ENCODE results near the gene NCOA7. TPM values are rescaled to one million over a fixed set of nuclear protein-coding genes. Genes with fewer than 3 reads are reported as not detected.

Gene NCOA7
- total and polyA plus RNA-seq, 9 donors = 10.9 to 54.1 (median 30.7) TPM

DNA sequence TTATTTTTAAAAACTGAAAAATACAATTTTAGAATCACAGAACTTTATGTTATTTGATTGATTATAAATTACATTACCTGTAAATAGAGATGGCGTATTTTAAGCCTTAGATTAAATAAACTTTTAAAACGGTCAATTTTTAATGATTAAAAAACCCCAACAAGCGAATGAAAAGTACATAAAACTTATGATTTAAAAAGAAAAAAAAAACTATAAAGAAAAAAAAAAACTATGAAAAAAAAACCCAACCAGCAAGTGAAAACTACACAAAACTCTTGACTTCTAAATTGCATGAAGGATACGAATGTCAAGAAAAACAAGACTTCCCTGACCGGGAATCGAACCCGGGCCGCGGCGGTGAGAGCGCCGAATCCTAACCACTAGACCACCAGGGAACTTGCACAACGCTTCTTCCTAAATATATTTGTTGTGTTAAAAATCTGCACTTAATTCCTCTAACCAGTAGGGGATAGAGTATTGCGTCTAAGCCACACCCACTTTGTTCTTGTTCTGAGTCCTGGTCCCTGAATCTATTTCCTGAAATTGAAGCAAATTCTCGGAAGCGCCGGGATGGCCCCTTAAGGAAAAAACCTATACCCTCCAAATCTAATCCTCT, 10.7 kb upstream of the NCOA7 start:
- peak; percentile 77 to 94 (median 92) for DNase-seq
- Histone ChIP-seq H3K9me3 (no peaks in the 10 kb centered on the region), H3K4me3 (peak overlapping the region; percentile 74), H3K27me3 (no peaks in the 10 kb centered on the region), H3K36me3 (no peaks in the 10 kb centered on the region), H3K27ac (peak overlapping the region; percentile 62 to 87), H3K4me1 (ENCODE audit: insufficient read depth) (no peaks in the 10 kb centered on the region)
- WGBS, 3 donors = 12 to 14% (median 13%) methylated on average over 17 of the region's 17 CpGs
- intact Hi-C loops (cut with DNase I) = no loop called here
- TF ChIP-seq EP300 (IDR thresholded peaks at IDR 0.05) (peak; percentile 70), POLR2A (IDR thresholded peaks at IDR 0.05) (peak; percentile 34)
- TF ChIP-seq, protein P1, sequence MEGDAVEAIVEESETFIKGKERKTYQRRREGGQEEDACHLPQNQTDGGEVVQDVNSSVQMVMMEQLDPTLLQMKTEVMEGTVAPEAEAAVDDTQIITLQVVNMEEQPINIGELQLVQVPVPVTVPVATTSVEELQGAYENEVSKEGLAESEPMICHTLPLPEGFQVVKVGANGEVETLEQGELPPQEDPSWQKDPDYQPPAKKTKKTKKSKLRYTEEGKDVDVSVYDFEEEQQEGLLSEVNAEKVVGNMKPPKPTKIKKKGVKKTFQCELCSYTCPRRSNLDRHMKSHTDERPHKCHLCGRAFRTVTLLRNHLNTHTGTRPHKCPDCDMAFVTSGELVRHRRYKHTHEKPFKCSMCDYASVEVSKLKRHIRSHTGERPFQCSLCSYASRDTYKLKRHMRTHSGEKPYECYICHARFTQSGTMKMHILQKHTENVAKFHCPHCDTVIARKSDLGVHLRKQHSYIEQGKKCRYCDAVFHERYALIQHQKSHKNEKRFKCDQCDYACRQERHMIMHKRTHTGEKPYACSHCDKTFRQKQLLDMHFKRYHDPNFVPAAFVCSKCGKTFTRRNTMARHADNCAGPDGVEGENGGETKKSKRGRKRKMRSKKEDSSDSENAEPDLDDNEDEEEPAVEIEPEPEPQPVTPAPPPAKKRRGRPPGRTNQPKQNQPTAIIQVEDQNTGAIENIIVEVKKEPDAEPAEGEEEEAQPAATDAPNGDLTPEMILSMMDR (IDR thresholded peaks at IDR 0.05) = peak in 2 of 3 donors; percentile 65 to 79

DNA sequence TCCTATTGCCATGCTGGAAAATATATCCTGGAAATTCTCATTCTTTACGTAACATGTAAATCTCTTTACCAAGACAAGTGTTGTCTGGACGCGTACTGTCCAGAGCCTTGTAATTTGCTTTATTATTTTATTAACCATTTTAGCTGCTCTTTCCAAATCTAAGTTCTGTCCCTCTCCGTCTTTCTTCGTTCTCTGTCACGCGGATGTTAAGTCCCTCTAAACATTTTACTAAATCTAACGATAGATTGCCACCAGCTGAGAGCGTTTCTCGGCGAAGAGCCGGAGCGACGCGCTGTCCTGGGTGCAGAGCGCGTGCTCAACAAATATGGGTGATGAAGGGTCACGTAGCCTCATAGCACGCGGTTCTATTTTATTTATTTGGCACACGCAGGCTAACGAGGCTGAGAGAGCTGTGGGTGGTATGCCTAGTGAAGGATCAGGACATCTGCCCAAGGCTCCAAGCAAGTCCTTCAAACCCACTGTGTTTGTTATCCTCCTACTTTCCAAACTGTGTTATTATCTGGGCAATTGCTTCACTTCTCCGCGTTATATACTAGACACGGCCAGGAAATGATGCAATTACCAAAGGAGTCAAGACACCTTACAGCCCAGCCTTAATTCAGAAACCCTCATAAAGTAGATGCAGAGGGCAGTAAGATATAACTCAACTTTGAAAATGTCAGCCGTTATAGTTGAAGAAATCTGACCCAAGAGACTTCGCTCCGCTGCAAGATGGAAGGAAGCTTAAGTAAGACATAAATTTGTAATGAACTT, 10.0 kb upstream of the NCOA7 start:
- intact Hi-C loops (cut with DNase I) = no loop called here

DNA sequence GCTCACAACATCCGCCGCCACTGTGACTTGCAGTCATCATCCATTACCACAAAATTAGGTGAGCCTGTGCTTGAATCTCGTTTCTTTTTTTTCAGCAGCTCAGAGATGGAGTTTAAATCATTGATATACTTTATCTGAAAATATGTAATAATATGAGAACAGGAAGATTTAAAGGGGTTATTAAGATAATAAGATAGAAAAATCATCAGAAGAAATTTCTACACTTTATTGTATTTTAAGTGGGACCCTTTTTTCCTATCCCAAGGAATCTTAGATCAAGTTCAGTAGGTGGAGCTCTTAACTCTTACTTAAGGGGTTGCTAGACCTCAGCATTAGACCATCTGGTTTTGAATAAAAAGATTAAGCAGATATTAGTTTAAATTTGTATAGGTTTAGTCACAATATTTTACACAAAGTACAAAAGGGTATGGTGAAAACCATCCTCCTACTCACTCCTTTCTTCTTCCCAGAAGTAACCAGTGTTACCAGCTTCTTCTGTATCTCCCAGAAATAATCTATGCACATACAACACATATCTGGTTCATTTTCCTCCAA, 9.4 kb upstream of the NCOA7 start:
- H3K4me1 ChIP-seq (ENCODE audit: insufficient read depth) = no peaks in the 10 kb centered on the region
- WGBS, 3 donors = 0 to 1% (median 0%) methylated on average over 3 of the region's 3 CpGs
- H3K9me3 ChIP-seq = no peaks in the 10 kb centered on the region
- no peaks in the 10 kb centered on the region for H3K27me3 ChIP-seq
- H3K4me3 ChIP-seq = peak overlapping the region; percentile 74
- no peaks in the 10 kb centered on the region for H3K36me3 ChIP-seq
- intact Hi-C loops (cut with DNase I) = no loop called here
- TF ChIP-seq EP300 (IDR thresholded peaks at IDR 0.05) (no peak), POLR2A (IDR thresholded peaks at IDR 0.05) (no peak)
- TF ChIP-seq, protein P1 (IDR thresholded peaks at IDR 0.05) = no peak
- no peak for DNase-seq
- H3K27ac ChIP-seq = peak overlapping the region; percentile 62 to 87

More for the DNA sequence above, 10.0 kb upstream of the NCOA7 start:
- Histone ChIP-seq H3K9me3 (no peaks in the 10 kb centered on the region), H3K36me3 (no peaks in the 10 kb centered on the region), H3K27me3 (no peaks in the 10 kb centered on the region), H3K27ac (peak overlapping the region; percentile 62 to 87), H3K4me3 (peak overlapping the region; percentile 74), H3K4me1 (ENCODE audit: insufficient read depth) (no peaks in the 10 kb centered on the region)
- peak; percentile 41 to 66 (median 61) for DNase-seq
- 0 to 1% (median 1%) methylated on average over 28 of the region's 28 CpGs for WGBS, 3 donors
- TF ChIP-seq POLR2A (IDR thresholded peaks at IDR 0.05) (peak; percentile 70), EP300 (IDR thresholded peaks at IDR 0.05) (peak; percentile 58)
- TF ChIP-seq, protein P1 (IDR thresholded peaks at IDR 0.05) = no peak

DNA sequence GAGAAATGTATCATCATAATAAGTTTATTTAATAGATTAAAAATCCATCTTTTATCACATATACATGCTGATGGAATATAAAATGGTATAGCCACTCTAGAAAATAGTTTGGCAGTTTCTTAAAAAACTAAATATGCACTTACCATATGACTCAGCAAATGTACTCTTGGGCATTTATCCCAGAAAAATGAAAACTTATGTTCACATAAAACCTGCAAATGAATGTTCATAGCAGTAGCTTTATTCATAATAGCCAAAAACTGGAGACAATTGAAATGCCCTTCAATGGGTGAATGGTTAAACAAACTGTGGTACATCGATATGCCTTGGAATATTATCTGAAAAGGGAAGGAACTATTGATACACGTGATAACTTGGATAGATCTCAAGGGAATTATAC, 6.4 kb upstream of the NCOA7 start:
- H3K9me3 ChIP-seq = no peaks in the 10 kb centered on the region
- no peaks in the 10 kb centered on the region for H3K36me3 ChIP-seq
- no peak overlapping the region for H3K4me3 ChIP-seq
- DNase-seq = no peak
- peaks cover 3% of the 10 kb centered on the region for H3K4me1 ChIP-seq (ENCODE audit: insufficient read depth)
- TF ChIP-seq, protein P1 (IDR thresholded peaks at IDR 0.05) = no peak
- TF ChIP-seq POLR2A (IDR thresholded peaks at IDR 0.05) (no peak), EP300 (IDR thresholded peaks at IDR 0.05) (no peak)
- 80 to 87% (median 86%) methylated on average over 2 of the region's 2 CpGs for WGBS, 3 donors
- no peaks in the 10 kb centered on the region for H3K27me3 ChIP-seq
- intact Hi-C loops (cut with DNase I) = no loop called here
- H3K27ac ChIP-seq = no peak overlapping the region
